Measurements from ENCODE around the gene ADORA2A.

Gene ADORA2A

DNA sequence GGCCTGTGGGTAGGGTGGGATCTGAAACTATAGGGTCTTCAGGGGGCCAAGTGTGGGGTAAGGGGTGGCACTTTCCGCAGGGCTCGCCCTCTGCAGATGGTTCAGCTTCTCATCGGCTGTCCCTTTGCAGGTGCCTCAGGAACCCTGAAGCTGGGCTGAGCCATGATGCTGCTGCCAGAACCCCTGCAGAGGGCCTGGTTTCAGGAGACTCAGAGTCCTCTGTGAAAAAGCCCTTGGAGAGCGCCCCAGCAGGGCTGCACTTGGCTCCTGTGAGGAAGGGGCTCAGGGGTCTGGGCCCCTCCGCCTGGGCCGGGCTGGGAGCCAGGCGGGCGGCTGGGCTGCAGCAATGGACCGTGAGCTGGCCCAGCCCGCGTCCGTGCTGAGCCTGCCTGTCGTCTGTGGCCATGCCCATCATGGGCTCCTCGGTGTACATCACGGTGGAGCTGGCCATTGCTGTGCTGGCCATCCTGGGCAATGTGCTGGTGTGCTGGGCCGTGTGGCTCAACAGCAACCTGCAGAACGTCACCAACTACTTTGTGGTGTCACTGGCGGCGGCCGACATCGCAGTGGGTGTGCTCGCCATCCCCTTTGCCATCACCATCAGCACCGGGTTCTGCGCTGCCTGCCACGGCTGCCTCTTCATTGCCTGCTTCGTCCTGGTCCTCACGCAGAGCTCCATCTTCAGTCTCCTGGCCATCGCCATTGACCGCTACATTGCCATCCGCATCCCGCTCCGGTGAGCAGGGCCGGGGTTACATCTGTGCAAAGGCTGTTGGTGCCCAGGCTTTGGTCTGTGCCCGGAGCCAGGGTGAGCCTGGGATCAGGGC is 5.8 kb downstream of the ADORA2A start:
- no peak for DNase-seq (ENCODE audit: low spot score)

DNA sequence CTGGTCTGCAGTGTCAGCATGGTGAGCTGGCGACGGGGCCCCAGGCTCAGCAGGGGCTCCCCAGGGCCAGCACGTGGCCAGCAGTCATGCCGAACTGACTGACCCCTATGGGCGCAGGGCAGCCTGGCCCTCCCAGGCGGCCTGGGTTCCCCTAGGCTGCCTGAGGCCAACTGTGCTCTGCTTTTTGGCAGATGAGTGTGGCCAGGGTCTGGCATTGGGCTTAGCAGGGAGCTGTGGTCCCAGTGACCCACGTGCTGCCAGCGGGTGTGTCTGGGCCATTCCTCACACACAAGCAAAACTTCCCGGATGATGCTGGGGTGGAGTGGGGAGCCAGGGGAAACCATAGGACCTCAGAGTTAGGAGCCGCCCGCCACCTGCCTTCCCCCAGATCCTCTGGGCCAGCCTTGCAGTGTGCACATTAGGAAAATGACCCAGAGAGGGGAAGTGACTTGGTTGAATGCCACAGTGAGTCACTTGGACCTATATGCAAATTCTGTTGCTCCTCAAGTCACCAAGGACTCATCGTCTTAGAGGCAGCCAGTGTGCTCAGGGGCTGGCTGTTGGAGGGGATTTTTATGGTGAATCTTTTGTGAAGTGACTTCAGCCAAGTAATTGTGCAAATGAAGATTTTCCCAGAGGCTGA is 6.5 kb downstream of the ADORA2A start:
- DNase-seq (ENCODE audit: low spot score) = peak; percentile 73

DNA sequence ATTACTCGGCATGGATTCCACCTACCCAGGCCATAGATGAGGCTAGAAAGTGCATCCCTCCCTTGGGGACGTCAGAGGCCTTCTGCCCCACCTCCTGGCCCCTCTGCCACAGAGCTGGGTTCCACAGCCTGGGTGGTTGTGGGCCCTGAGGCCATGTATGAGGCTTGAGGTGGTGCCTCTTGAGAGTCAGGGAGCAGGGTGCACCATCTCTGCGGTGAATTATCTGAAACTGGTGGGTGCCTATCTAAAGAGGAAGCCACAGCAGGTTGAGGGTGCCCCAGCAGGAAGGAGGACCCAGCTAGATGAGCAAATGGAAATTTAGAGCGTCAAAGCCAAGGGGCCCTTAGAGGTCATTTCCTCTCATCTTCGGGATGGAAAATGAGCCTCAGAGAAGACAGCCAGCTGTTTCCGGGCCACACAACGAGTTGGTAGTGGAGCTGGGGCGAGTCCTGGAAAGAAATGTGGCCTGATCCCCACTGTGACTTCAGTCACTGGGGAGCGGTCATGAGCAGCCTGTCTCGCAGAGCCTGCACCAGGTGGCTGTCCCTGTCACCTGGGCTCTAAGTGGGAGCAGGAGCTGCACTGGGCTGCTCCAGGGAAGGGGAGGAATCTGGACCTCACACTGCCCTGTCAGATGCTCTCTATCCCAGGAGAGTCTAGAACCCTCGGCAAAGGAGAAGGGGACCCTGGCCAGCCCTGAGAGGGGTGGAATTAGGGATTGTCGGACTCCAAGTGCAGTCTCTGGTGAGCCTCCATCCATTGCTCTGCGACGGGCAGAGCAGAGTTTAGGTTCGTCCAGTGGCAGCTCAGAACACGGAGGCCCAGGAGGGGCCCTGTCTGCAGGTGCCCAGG is 7.3 kb downstream of the ADORA2A start:
- DNase-seq (ENCODE audit: low spot score) = peak; percentile 74

DNA sequence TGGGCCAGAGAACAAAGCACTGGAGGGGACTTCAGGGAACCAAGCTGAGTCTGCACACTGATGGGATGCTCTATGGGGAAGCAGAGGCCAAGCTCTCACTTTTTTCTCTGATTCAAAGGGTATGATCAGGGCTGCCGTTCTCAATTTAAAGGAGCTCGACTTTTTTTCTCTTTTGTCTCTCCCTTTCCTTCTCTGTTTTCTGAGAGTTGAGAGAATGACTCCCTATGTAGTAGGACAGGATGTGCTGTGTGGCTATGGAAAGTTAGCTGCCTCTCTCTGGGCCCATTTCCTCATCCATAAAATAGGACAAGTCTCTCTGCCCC is 7.9 kb downstream of the ADORA2A start:
- DNase-seq (ENCODE audit: low spot score) = no peak

DNA sequence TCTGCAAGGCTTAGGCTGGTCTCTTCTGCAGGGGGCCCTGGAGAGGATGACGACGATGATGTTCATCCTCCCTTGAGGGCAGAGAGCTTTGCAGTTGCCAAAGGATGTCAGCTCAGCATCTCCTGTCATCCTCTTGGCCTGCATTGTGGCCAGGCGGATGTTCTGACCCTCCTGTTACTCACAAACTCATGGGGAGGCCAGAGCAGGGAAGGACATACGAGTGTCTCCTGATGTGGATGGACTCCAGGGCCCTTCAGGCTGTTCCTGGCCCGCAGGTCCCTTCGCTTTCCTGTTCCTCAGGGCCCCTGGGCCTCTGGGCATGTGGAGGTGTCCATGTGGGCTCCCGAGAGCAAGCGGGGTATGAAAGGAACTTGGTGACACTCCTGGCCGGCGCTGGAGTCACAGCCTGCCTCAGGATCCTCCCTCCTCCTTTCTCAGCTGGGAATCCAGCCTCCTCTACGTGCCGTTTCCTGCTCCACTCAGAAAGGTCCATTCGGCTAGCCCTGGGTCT is 8.5 kb downstream of the ADORA2A start:
- DNase-seq (ENCODE audit: low spot score) = no peak

DNA sequence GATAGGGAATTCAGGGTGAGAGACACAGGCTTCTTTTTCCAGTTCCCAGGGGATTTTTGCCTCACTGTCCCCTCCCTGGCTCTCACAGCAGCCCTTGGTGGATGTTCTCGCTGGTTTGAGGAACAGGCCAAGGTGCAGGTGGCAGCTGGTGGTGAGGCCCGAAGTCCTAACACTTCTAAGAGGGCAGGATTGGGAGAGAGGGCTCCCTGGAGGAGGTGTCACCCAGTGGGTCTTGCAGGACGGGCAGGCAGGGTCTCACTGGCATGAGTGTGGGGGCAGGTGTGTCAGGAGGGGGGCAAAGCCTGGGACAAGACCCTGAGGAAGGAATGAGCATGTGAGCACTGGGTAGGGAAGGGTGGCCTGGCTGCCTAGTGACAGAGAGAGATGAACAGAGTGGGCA is 9.2 kb downstream of the ADORA2A start:
- no peak for DNase-seq (ENCODE audit: low spot score)

DNA sequence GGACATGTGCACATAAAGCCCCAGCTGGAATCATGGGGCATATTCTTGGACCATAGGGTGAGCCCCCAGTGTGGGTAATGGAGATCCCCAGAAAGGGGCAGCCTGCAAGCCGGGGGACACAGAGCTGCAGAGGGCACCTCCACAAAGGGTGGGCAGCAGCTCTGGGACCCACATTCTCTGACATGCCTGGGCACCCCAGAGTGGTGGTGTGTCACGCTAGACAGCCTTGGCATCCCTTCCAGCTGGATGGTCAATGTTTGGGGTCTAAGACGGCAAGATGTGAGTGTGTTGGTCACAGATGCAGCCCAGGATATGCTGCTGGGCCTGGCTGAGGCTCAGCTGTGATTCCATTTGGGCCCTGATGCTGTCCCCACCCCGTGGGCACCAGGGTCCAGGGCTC is 9.7 kb downstream of the ADORA2A start:
- no peak for DNase-seq (ENCODE audit: low spot score)

DNA sequence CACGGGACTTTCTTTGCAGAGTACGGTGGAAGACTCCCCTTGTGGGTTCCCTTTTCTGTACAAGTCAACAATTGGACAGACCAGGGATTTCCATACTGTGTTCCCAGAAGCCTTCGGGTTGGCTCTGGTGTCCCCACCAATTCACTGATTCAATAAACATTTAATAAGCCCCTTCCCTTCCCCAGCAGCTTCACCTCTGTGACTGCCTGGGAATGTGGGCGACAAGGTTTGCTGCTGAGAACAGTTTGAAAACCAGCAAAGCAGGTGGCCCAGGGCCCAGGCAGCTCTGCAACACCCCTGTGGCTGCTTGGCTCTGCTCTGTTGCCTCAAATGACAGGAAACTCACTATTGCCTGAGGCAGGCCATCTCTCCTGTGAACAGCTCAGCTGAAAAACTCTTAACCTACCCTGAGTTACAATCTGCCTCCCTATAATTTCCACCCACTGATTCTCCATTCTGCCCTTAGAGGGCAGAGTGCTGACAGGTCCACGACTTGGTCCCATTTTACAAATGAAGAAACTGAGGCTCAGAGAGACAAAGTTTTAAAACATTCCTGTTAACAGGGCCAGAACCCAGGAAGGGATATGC is 10.4 kb downstream of the ADORA2A start:
- no peak for DNase-seq (ENCODE audit: low spot score)

DNA sequence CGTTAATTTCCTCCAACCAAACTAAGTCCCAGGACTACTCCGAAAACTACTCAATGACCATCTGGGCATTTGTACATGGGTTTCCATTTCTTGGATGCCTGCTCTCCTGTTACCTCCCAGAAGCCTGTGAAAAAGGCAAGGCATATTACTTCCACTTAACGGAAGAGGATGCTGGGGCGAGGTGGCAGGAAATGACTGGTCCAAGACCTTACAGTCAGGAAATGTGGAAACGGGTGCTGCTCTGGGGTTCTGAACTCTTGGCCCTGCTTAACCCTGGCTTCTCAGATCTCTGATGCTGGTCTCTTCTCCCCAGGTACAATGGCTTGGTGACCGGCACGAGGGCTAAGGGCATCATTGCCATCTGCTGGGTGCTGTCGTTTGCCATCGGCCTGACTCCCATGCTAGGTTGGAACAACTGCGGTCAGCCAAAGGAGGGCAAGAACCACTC is 12.9 kb downstream of the ADORA2A start:
- no peak for DNase-seq (ENCODE audit: low spot score)

DNA sequence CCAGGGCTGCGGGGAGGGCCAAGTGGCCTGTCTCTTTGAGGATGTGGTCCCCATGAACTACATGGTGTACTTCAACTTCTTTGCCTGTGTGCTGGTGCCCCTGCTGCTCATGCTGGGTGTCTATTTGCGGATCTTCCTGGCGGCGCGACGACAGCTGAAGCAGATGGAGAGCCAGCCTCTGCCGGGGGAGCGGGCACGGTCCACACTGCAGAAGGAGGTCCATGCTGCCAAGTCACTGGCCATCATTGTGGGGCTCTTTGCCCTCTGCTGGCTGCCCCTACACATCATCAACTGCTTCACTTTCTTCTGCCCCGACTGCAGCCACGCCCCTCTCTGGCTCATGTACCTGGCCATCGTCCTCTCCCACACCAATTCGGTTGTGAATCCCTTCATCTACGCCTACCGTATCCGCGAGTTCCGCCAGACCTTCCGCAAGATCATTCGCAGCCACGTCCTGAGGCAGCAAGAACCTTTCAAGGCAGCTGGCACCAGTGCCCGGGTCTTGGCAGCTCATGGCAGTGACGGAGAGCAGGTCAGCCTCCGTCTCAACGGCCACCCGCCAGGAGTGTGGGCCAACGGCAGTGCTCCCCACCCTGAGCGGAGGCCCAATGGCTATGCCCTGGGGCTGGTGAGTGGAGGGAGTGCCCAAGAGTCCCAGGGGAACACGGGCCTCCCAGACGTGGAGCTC is 13.5 kb downstream of the ADORA2A start:
- no peak for DNase-seq (ENCODE audit: low spot score)

DNA sequence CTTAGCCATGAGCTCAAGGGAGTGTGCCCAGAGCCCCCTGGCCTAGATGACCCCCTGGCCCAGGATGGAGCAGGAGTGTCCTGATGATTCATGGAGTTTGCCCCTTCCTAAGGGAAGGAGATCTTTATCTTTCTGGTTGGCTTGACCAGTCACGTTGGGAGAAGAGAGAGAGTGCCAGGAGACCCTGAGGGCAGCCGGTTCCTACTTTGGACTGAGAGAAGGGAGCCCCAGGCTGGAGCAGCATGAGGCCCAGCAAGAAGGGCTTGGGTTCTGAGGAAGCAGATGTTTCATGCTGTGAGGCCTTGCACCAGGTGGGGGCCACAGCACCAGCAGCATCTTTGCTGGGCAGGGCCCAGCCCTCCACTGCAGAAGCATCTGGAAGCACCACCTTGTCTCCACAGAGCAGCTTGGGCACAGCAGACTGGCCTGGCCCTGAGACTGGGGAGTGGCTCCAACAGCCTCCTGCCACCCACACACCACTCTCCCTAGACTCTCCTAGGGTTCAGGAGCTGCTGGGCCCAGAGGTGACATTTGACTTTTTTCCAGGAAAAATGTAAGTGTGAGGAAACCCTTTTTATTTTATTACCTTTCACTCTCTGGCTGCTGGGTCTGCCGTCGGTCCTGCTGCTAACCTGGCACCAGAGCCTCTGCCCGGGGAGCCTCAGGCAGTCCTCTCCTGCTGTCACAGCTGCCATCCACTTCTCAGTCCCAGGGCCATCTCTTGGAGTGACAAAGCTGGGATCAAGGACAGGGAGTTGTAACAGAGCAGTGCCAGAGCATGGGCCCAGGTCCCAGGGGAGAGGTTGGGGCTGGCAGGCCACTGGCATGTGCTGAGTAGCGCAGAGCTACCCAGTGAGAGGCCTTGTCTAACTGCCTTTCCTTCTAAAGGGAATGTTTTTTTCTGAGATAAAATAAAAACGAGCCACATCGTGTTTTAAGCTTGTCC is 14.3 kb downstream of the ADORA2A start:
- no peak for DNase-seq (ENCODE audit: low spot score)

DNA sequence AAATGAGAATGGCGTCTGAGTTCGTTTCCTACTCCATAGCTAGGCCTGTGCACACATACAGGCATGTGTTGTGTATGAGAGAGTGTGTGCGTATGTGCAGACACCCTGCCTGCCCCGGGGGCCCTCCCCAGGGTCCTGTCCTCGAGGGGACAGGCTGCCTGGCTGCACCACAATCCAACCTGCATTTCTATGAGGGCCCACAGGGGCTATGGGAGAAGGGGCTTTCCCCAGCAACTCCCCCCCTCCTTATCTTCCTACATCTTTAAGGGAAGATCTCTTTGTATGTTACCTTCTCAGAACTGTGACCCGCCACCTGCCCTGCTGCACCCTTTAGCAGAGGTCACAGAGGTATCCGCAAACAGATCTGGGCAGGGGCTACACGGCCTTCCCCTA is 14.9 kb downstream of the ADORA2A start:
- no peak for DNase-seq (ENCODE audit: low spot score)

DNA sequence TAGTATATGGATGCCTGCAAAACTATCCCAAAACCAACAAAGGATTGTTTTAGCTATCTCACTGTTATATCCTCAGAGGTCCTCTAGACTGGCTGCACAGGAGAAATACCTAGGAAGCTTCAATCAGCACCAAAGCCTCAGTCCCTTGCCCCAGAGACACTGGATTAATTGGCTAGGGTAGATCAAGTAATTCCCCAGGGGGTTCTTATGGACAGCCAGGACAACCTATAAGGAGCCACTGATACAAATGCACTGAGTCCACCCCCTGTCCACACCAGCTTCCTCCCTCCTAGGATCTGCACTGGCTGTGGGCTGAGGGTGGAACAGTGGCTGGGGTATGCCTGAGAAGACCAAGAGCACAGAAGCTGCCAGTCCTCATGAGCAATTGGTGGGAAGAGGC is 16.3 kb downstream of the ADORA2A start:
- DNase-seq (ENCODE audit: low spot score) = no peak

DNA sequence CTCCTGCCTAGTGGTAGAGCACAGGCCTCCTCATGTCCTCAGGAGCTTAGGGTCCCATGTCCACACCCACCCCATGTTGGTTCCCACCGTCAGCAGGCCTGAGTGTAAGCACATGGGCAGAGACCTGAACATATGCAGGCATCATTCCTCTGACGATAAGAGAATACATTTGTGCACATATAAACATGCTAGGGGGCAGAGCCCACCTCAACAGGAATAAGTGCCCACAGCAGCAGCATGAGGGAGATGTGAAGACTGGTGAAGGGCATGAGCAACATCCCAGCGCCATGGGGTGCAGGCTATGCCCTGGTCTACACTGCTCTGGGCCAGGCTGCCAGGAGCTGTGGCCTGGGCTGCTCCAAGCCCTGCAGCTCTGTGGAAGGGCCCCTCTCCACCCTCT is 16.9 kb downstream of the ADORA2A start:
- no peak for DNase-seq (ENCODE audit: low spot score)

DNA sequence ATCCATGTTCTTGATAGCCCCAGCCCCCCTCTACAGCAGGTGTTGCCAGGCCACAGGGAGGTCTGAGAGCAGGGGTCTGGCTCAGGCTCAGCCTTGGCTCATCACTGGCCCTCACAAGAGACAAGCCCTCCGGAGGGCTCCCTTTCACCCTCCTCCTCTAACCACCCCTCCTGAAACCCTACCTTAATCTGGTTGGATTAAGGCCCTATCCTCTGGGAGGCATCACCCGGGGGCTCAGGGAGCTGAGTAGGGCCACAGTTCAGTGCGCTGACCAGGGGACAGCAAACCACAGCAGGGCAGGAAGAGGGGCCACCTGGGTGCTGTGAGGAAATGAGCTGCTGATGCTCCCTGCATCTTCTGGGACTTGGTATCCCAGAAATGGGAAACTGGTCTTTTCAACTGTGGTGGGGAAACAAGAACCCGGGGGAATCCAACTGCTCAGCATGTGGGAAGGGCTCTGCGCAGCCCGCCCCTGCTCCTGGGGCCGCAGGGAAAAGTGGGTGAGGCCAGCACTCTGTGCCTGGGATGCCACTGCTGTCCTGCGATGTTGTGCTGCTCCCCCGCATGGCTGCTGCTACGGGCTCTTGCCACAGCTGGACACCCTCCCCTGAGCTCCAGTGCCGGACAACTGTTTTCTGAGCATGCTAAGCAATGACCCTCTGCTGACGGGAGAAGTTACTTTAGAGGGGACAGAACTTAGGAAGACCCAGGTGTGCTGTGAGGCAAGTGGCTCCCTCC is 17.5 kb downstream of the ADORA2A start:
- no peak for DNase-seq (ENCODE audit: low spot score)

DNA sequence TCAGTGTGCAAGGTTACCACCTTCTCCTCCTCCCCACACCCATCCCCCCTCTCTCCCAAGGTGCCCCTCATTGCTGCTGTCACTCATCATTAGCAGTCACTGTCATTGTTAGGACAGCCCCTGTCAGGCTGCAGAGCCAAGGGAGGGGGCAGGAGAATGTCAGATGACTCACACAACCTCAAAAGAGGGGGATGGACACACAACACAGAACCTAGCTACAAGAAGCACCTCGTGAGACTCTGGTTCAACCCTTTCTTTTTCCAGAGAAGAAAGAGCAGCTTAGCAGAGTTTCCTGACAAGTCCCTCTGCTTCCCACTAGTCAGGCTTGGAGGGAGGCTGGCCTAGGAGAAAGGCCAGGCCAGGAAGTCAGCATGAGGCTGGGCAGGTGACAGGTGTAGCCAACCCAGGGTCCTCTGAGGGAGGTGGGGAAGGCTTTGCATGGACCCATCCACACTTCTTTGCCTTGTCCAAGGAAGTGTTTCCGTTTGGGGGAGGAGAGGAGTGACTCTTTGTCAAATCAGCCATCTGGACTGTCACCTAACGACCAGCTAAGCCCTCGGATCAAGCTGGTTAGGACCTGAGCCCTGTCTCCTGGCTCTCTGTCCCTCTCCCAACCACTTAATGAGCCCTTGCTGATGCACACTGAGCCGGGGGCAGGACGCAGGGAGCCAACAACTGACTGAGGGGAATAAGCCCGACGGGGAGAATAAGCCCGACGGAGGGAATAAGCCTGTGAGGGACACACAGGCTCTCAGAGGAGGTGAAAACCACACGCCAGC is 18.3 kb downstream of the ADORA2A start:
- DNase-seq (ENCODE audit: low spot score) = no peak

DNA sequence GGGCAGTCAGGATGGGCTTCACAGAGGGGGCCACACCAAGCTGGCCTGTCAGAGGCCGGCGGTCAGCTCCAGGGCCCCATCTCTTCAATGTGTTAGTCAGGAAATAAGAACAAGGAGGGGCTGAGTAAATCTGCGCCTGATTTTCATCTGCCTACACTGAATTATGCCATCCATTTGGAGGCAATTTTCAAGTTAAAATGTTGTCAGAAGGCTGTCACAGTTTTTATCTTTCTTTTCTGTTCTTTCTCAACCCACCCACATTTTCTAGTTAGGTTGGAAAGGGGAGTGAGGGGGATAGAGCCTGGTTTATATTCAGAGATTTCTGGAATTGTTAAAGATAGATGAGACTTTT is 18.8 kb downstream of the ADORA2A start:
- DNase-seq (ENCODE audit: low spot score) = no peak

DNA sequence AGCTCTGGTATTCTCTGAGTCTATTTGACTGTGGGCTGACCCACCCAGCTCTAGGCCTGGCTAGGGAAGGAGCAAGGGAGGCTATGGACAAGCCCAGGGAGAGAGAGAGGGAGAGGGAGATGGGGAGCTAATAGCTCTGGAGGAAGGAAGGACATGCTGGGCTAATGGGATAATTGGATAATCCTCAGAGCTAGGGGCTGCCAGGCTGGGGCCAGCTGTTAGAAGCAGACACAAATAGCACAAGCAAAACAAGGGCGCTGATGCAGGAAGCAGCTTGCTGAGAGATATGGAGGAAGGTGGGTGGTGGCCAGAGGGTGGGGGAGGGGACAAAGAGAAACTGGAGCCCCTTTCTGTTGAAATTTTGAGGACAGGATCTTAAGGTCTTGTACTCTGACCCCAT is 23.2 kb downstream of the ADORA2A start:
- no peak for DNase-seq (ENCODE audit: low spot score)

DNA sequence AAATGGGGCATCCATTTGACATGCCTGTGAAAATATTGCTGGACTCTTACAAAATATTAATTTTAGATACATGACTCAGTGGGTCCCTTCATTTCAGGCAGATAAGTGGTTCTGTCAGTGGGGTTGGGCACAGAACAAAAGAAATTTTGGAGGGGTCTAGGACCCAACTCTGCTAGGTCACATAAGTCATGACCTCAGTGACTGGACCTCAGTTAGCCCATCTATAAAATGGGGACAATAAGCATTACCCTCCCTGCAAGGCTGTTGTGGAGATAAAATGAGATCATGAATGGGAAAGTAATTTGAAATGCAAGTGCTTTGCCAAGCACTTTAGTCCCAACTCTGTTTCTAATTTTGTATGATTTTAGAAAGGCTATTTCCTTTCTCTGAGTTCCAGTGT is 23.8 kb downstream of the ADORA2A start:
- DNase-seq (ENCODE audit: low spot score) = no peak

Data from CD4-positive, alpha-beta T cell treated with Interleukin-2 at 100 ng/mL for 4 hours (primary cell).